H7 (cell line): Measurements from ENCODE around the gene TAF6. TPM values are rescaled to one million over a fixed set of nuclear protein-coding genes. Genes with fewer than 3 reads are reported as not detected.

Experiments
- DNase-seq: peaks from one replicate; pipeline ENCODE4 v3.0.0; 2012
- H3K27me3 ChIP-seq: 2 replicates; pipeline ENCODE4 v1.6.0; 2011; ENCODE audit warnings: mild to moderate bottlenecking, low read length; ENCODE audit not compliant: control insufficient read depth, insufficient read depth
- H3K36me3 ChIP-seq: replicated peaks from 2 replicates; pipeline ENCODE4 v1.5.1; 2011; ENCODE audit warnings: low read length; ENCODE audit not compliant: control insufficient read depth, insufficient read depth
- H3K4me3 ChIP-seq: 2 replicates; pipeline ENCODE4 v1.5.1; 2011; ENCODE audit warnings: low read depth, mild to moderate bottlenecking, control low read depth, low read length, moderate library complexity; ENCODE audit not compliant: insufficient read depth
- total RNA-seq: library from RNA; depleted of rRNA; stranded (reverse); fragments of >200 nt; shearing (Covaris generic); gene quantifications from 2 replicates; pipeline ENCODE4 v1.2.3, GENCODE V29; 2014; rRNA removed

The TAF6 gene
- 104 and 106 TPM in 2 replicates for total RNA-seq

DNA sequence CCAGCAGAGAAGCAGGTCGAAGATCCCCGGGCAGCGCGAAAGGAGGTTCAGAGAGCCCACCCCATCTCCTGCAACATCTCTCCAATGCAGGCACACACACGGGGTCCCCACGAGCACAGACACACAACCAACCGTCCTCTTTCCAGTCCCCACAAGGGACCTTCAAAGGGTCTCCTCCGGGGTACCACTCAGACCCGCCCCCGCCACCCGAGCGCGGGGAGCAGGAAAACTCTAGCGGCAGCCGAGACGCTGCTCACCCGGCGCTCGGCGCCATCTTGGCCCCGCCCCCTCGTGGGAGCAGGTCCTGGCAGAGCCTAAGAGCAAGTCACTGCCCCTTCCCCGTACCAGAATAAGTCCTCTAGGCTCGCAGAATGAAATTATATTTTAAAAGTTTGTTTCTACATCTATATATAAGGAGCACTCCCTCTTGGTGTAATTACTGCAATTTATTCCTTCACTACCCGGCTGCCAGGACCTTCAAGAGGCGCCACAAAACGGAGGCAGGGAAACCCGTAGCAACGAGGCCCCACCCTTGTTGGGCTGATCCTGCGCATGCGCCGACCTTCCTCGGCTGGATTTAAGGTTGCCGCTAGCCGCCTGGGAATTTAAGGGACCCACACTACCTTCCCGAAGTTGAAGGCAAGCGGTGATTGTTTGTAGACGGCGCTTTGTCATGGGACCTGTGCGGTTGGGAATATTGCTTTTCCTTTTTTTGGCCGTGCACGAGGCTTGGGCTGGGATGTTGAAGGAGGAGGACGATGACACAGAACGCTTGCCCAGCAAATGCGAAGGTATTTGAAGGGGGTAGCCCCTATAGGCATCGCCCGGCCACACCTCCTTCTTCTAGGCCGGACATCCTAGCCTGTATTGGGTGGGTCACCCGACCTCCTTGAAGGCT, at the start of gene TAF6, which contains the start of gene CNPY4:
Gene TAF6, minus strand, starts transcription at position 287 of the 898 bp plus-strand sequence. CDS start 5,149 bp downstream, outside the sequence.
Gene CNPY4, plus strand, starts transcription at position 563 of the 898 bp plus-strand sequence. Its CDS starts 111 bp downstream, at position 674.
- Histone ChIP-seq H3K27me3 (no peaks in the 10 kb centered on the region), H3K36me3 (no peaks in the 10 kb centered on the region; the same call in 1 of the 2 replicates), H3K4me3 (peak within 1 kb of the TSS; percentile 89)
- peak; percentile 99 for DNase-seq

DNA sequence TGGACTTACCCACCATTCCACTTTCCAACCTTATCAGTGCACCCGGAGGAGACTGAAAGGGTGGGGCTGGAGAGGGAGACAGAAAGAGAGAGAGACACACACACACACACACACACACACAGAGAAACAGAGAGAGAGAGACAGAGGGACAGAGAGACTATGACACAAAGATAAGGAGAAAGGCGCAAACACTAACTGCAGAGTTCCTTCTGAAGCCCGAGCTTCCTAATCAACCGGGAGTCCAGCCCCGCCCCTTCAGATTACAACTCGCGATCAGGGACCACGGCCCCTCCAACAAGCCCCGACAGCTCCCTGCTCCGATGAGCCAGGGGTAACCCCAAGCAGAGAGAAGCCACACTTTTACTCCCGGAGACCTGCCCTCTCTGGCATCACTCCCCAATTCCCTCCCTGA, 48.8 kb upstream of the TAF6 start:
- H3K27me3 ChIP-seq, result peaks cover 34% of the 10 kb centered on the region
- peak overlapping the region; percentile 65 for H3K4me3 ChIP-seq
- H3K36me3 ChIP-seq, result no peaks in the 10 kb centered on the region; the same call in 1 of the 2 replicates
- DNase-seq, result no peak

DNA sequence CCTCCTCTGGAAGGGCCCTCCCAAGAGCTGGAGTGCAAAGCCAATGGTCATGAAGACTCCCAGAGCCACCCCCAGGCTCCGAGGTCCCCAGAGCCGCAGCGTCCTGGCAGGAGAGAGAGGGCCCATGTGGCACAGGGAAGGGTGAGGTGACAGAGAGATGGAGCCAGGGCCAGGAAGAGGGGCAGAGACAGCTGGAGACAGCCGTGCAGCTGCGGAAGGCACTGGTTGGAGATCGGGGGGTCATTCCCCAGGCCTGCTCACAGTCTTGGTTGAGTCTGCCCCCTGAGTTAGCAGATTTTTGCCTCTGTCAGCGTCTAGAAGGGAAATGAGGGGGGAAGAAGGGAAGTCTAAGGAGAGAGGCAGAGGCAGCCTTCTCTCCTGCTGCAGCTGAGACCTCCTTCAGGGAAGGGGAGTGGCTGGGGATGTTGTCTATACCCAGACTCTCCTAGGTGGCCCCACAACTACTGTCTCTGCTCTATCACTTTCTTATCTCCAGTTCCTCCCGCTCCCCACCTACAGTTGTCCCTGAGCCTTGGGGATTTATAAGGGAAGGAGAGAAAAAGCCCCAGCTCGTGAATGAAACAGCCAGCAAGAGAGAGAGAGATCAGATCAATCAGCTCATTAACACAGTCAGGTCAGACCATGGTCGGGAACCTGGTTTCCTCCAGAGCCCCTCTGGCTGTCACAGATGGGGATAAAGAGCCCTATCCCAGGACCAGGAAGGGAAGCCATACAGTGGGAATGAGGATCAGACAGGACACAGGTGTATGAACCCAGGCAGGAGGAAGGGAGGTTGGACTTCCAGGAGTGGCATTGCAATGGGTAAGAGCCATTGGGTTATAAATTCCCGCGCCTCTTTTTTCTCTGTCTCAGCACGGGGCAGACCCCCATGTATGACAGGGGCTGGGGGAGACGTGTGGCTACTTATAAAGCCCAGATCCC, 48.1 kb upstream of the TAF6 start:
- peak overlapping the region; percentile 65; the same call in 1 of the 2 replicates for H3K4me3 ChIP-seq
- peak; percentile 62 for DNase-seq
- H3K27me3 ChIP-seq, result peaks cover 34% of the 10 kb centered on the region
- H3K36me3 ChIP-seq, result no peaks in the 10 kb centered on the region; the same call in 1 of the 2 replicates

DNA sequence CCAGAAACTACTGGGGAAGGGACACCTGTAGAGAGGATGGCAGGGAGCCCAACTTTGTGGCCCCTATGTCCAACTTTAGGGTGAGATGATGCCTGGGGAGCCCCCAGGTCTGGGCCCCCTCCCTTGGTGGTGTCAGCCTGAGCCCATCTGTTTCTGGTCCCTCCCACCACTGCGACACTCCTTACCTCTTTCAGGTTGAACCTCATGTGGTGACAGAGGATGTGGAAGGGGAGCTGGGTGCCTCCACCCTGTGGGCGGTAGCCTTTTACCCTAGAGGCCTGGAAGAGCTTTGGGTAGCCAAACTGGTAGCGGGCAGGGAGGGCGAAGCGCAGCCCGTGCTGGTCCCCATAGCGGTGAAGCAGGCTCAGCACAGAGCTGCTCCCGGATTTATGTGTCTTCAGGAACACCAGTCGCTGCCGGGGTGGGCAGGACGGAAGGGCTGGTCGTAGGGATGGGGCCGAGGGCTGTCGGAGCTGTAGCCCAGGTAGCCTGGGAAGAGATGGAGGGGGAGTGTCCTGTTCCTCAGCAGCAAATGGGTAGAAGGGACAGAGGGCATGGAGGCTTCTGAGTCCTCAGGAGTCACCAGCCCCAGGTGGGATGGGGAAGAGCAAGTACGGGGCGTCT, 47.3 kb upstream of the TAF6 start:
- Histone ChIP-seq H3K4me3 (no peak overlapping the region), H3K36me3 (no peaks in the 10 kb centered on the region; the same call in 1 of the 2 replicates), H3K27me3 (peaks cover 28% of the 10 kb centered on the region)
- DNase-seq, result peak; percentile 59

DNA sequence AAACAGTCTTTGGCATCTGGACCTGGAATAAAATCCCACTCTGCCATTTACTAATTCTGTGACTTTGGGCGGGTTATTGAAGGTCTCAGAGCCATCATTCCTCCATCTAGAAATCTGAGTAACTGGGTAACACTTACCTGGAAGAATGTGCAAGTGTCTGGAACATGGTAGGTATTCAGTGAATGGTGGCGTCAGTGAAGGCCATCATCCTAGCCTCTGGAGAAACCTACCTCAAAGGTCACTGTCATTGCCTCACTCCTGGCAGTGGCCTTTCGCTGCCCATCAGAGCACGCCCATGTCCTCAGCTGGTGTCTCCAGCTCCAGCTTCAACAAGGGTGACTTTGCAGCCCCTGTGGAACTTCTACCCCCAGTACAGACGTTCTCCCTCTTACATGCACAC, 44.7 kb upstream of the TAF6 start:
- H3K27me3 ChIP-seq, result peaks cover 23% of the 10 kb centered on the region
- DNase-seq, result no peak
- no peak overlapping the region for H3K4me3 ChIP-seq
- no peaks in the 10 kb centered on the region; the same call in 1 of the 2 replicates for H3K36me3 ChIP-seq

DNA sequence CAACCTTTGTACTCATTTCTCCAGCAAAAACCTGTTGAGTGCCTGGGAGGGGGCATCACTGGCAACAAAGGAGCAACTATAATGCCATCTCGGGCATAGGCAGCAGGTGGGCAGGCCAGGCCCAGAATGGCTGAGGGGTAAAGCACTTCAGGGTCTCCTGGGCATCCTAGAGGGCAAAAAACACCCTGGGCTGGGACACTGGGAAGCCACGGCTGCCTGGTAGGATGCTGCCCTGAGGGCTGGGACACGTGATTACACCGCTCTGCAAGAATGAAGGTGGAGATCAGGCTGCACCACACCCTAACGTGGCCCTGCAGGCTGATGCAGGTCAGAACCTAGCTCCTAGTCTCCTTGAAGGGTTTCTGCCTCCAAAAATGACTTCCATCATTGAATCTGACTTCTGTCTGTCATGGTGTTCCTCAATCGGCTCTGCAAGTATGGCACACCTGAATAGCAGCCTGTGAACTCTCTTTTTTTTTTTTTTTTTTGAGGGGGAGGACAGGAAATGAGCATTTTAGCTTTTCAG, 43.9 kb upstream of the TAF6 start:
- Histone ChIP-seq H3K4me3 (no peak overlapping the region), H3K27me3 (peaks cover 20% of the 10 kb centered on the region), H3K36me3 (no peaks in the 10 kb centered on the region; the same call in 1 of the 2 replicates)
- peak; percentile 39 for DNase-seq

DNA sequence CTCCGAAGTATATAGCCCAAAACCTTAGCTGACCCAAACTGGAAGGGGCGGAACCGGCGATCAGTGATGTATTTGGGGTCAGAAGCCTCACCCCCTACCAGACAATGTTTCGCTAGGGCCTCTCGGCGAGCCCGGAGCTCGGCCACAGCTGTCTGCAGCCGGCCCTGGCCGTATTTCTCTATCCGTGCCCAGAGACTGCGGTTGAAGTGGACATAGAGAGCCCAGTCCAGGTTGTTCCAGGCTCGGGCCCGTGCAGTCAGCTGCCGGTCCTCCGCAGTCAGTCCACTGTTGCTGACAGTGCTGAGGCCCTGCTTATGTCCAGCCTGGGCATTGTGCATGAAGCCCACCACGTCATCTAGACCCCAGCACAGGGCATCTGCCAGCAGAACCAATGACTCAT, 40.9 kb upstream of the TAF6 start:
- Histone ChIP-seq H3K27me3 (no peaks in the 10 kb centered on the region), H3K36me3 (peaks cover 15% of the 10 kb centered on the region), H3K4me3 (no peak overlapping the region)
- DNase-seq, result peak; percentile 29

DNA sequence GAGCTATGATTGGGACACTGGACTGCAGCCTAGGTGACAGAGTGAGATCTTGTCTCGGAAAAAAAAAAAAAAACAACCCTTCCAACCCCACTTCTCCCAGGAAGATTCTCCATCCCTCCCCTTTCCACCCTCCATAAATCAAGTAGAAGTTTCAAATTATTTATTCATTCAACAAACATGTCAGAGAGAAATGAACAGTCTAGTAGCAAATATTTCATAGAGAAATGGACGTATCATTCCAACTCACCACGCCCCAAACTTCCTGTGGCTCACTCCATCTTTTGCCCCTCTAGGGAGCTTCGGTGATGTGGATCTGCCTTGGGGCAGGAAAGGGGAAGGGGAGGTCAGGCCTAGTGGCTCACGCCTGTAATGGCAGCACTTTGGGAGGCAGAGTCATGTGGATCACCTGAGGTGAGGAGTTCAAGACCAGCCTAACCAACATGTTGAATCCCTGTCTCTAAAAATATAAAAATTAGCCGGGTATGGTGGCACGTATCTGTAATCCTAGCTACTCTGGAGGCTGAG, 40.0 kb upstream of the TAF6 start:
- Histone ChIP-seq H3K4me3 (peak overlapping the region; percentile 83), H3K27me3 (no peaks in the 10 kb centered on the region), H3K36me3 (peaks cover 17% of the 10 kb centered on the region)
- DNase-seq, result no peak

DNA sequence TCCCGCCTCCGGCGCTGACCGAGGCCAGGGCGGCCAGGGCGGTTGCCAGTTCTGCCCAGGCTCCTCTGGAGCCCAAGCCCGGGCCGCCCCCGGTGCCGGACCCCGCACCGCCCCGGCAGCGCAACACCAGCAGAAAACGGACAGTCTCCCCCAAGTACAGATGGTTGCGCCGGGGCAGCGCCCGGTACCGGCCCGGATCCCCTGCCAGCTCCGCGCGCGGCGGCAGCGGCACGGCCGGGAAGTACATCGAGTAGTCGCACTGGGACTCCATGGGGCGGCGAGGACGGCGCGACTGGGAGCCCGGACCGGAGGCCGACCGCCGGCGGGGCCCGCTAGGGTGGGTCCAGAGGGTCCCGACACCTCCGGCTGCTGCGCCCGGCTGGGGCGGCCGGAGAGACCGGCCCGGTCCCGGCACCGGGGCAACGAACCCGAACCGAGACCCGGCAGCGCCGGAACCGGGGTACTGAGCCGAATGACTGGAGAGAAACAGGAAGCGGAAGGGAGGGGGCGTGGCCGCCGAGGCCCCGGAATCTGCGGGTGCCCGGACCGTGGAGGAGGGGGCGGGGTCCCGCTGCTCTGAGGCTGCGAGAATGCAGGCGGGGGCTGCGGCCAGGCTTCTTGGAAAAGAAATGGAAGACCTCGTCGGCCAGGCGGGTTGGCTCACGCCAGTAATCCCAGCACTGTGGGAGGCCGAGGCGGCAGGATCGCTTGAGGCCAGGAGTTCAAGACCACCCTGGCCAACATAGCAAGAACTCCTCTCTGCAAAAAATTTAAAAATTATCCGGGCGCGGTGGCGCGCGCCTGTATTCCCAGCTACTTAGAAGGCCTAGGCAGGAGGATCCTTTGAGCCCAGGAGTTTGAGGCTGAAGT, 39.3 kb upstream of the TAF6 start, which contains the start of gene TRAPPC14:
Gene TRAPPC14, minus strand, starts transcription at position 495 of the 870 bp plus-strand sequence. Its CDS starts 224 bp downstream, at position 271.
- Histone ChIP-seq H3K4me3 (peak within 1 kb of the TSS; percentile 83), H3K36me3 (peaks cover 21% of the 10 kb centered on the region), H3K27me3 (no peaks in the 10 kb centered on the region)
- peak; percentile 100 for DNase-seq

DNA sequence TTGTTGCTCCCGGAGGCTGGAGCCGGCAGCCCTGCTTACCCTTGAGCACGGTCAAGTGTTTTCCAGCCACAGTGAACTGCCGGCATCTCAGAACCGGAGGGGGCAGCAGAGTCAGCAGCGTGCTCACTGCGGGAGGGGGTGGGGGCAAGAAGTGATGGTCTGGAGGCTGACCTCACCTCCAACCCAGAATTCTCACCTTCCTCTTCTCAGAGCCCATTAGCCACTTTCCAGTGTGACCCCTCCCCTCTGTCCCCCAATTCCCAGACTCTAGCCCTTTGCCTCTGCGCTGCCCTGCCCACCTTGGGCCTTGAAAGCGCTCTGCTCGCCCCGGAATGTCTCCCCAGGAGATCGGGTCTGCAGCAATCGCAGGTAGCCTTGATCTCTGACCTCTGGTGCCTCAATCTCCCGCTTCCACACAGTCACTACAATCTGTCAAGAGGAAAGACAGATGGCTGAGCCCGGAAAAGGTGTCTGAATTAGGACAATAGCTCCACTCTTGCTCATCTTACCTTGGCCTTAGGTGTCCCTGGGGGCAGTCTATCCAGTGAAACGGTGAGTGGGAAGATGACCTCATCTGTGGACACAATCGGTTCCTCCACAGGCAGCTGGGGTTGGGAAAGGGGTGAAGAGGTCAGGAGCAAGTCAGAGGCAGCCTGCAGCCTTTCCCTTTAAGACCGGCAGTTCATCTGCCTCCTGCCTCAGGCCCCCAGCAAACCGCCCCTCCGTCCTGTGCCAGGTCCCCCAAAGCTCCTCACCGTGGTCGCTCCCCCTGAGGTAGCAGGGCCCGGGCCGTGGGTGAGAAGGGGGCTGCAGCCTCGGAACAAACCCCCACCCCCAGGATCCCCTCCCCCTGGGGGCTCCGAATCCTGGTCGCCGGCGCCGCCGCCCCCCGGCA, 38.4 kb upstream of the TAF6 start:
- H3K36me3 ChIP-seq, result peaks cover 21% of the 10 kb centered on the region
- peak; percentile 81 for DNase-seq
- H3K4me3 ChIP-seq, result peak overlapping the region; percentile 83
- H3K27me3 ChIP-seq, result no peaks in the 10 kb centered on the region

DNA sequence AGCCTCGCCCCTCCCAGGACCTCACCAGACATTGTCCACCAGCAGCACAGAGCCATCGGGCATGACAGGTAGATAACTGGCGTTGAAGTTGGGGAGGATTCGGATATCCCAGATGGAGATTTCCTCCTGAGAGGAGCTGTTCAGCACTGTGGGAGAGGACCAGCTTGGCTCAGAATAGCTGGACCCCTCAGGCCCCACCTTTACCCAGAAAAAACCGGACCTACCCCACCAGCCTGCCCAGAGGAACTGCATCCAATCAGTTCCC, 37.8 kb upstream of the TAF6 start:
- H3K4me3 ChIP-seq, result no peak overlapping the region
- peaks cover 21% of the 10 kb centered on the region for H3K36me3 ChIP-seq
- no peak for DNase-seq
- H3K27me3 ChIP-seq, result no peaks in the 10 kb centered on the region

DNA sequence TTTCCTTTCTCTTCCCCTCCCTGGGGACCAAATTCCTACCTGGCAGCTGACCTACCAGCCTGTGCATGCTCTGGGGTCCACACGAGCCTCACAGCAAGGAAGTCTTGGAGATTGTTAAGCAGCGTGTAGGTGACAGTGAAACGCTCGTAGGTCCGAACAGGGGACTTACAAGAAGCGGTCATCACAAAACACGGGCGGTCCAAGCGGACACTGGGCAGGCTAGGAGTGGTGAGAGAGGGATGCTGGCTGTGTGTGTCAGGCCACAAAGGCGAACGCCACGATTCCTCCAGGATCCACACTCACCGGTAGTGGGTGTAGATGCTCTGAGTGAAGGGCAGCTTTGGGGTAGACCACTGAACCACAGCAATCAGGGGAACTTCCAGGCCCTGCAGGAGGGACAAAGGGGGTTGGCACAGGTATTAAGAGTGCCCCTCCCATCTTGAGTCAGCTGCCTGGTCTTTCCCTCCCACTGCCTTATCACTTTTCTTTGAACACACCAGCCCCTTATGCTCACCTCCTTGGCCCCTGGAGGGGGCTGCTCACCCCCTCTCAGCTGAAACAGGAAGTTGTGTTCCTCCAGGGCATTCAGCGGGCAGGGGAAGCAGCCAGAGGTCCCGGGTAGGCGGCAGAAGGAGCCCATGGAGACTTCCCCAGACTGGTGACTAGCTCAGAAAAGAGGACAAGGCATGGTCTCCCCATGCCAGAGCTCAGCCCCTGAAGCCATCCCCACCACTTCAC, 37.3 kb upstream of the TAF6 start:
- Histone ChIP-seq H3K27me3 (no peaks in the 10 kb centered on the region), H3K36me3 (peaks cover 21% of the 10 kb centered on the region), H3K4me3 (no peak overlapping the region)
- peak; percentile 49 for DNase-seq
